ENCODE data around the gene CARD11. TPM values are rescaled to one million over a fixed set of nuclear protein-coding genes. Genes with fewer than 3 reads are reported as not detected.

The CARD11 gene
- total RNA-seq, 2 experiments from 2014 or later: 98.3 to 103 TPM

DNA sequence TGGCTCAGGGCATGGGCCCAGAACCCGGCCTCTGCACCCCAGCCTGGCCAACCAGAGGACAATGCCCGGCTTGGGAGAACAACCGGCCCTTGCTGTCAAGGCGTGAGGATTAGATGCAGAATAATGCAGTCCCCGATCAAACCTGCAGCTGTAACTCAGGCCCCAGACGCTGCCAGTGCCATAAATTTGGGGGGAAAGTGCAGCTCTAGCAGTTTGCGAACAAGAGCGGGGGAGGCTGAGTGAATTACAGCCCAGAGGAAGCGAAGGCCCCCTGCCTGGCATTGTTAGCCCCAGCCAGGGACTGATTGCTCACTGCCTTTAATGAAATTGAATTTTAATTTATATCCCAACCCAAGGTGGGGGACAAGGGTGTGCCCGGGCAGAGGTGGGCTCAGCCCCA lies 161.6 kb downstream of the CARD11 start:
- DNase-seq (no peak), ATAC-seq (no peak)
- Mint-ChIP-seq H3K9me3 (peaks cover 1% of the 10 kb centered on the region), H3K27me3 (no peaks in the 10 kb centered on the region), H3K4me3 (no peak overlapping the region), H3K36me3 (ENCODE audit: low read depth) (no peaks in the 10 kb centered on the region), H3K4me1 (ENCODE audit: low read depth) (peaks cover 19% of the 10 kb centered on the region), H3K27ac (no peak overlapping the region)
- CTCF ChIA-PET: no interaction called here
- POLR2A ChIA-PET: no interaction called here
- TF ChIP-seq, protein P1, sequence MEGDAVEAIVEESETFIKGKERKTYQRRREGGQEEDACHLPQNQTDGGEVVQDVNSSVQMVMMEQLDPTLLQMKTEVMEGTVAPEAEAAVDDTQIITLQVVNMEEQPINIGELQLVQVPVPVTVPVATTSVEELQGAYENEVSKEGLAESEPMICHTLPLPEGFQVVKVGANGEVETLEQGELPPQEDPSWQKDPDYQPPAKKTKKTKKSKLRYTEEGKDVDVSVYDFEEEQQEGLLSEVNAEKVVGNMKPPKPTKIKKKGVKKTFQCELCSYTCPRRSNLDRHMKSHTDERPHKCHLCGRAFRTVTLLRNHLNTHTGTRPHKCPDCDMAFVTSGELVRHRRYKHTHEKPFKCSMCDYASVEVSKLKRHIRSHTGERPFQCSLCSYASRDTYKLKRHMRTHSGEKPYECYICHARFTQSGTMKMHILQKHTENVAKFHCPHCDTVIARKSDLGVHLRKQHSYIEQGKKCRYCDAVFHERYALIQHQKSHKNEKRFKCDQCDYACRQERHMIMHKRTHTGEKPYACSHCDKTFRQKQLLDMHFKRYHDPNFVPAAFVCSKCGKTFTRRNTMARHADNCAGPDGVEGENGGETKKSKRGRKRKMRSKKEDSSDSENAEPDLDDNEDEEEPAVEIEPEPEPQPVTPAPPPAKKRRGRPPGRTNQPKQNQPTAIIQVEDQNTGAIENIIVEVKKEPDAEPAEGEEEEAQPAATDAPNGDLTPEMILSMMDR (IDR thresholded peaks at IDR 0.05): no peak
- intact Hi-C loops (cut with micrococcal nuclease): no loop called here

DNA sequence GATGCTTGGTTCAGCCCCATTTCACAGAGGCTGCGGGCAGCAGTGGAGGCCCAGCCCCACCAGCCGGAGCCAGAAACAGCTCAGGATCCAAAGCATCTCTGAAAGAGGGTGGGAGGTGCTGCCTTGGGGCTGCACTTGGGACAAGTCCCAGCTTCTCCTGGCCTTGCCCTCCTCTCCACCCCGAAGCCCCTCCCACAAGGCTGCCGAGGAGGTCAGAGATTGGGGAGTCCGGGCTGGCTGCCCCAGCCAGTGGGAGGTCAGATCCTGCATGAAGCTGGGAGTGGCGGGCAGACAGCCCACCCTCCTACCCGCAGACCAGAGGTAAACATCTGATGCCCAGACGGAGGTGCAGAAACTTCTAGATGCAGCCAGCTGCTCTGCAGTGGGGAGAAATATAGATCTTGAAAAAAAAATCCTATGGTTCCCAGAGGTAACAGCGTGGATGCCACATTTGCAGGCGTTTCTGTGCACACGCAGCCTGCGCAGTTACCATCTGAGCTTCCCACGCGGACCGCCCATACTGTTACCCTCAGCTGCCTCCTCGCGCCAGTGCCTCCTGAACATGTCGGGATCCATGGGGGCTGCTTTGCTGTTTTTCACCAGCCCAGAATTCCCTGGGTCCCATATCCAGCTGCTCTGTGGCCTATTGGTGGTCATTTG lies 162.7 kb downstream of the CARD11 start:
- H3K4me1 Mint-ChIP-seq (ENCODE audit: low read depth): peaks cover 17% of the 10 kb centered on the region

DNA sequence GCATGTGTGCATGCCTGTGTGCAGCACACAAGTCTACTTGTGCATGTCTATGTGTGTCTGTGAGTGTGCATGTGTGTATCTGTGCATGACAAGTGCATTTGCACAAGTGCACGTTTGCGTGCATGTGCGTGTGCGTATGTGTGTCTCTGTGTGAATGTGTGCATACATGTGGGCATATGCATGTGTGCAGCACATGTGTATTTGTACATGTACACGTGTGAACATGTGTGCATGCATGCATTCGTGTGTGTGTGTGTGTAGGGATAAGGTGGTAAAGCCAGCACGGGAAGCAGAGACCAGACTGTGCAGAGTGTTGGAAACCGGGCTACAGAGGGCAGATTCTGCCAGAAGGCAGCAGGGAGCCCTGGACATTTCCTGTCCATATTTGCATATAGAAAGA lies 163.6 kb downstream of the CARD11 start:
- intact Hi-C loops (cut with micrococcal nuclease): no loop called here
- TF ChIP-seq, protein P1 (IDR thresholded peaks at IDR 0.05): no peak
- peaks cover 19% of the 10 kb centered on the region for H3K4me1 Mint-ChIP-seq (ENCODE audit: low read depth)
- CTCF ChIA-PET: no interaction called here
- DNase-seq (no peak), ATAC-seq (no peak)
- H3K36me3 Mint-ChIP-seq (ENCODE audit: low read depth): no peaks in the 10 kb centered on the region
- H3K27ac Mint-ChIP-seq: no peak overlapping the region
- no peaks in the 10 kb centered on the region for H3K27me3 Mint-ChIP-seq
- POLR2A ChIA-PET: no interaction called here
- peaks cover 1% of the 10 kb centered on the region for H3K9me3 Mint-ChIP-seq
- H3K4me3 Mint-ChIP-seq: no peak overlapping the region

More for the DNA sequence above, 162.7 kb downstream of the CARD11 start:
- ChIA-PET CTCF (interaction anchor here (1.2 kb wide), 1 partner anchor 16 kb away, joined by 4 read pairs; no protein-coding TSS in a partner anchor), POLR2A (no interaction called here)
- TF ChIP-seq, protein P1 (IDR thresholded peaks at IDR 0.05): no peak
- no peaks in the 10 kb centered on the region for H3K36me3 Mint-ChIP-seq (ENCODE audit: low read depth)
- no peaks in the 10 kb centered on the region for H3K27me3 Mint-ChIP-seq
- H3K4me3 Mint-ChIP-seq: no peak overlapping the region
- DNase-seq (no peak), ATAC-seq (no peak)
- no peak overlapping the region for H3K27ac Mint-ChIP-seq
- peaks cover 1% of the 10 kb centered on the region for H3K9me3 Mint-ChIP-seq
- intact Hi-C loops (cut with micrococcal nuclease): no loop called here

DNA sequence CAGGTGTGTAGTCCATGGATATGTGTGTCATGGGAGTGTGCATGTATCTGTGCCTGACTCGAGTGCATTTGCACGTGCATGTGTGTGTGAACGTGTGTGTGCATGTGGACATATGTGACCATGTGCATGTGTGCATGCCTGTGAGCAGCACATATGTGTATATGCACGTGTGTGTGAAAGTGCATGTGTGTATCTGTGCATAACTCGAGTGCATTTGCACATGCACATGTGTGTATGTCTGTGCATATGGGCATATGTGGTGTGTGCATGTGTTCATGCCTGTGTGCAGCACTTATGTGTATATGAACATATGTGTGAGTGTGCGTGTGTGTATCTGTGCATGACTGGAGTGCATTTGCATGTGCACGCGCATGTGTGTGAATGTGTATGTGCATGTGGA lies 164.3 kb downstream of the CARD11 start:
- ATAC-seq (no peak), DNase-seq (no peak)
- intact Hi-C loops (cut with micrococcal nuclease): no loop called here
- H3K27me3 Mint-ChIP-seq: no peaks in the 10 kb centered on the region
- ChIA-PET CTCF (interaction anchor here (1.0 to 1.4 kb wide), 2 partner anchors 8 to 15 kb away, joined by 4 to 5 read pairs; no protein-coding TSS in a partner anchor), POLR2A (no interaction called here)
- TF ChIP-seq, protein P1 (IDR thresholded peaks at IDR 0.05): no peak
- peaks cover 1% of the 10 kb centered on the region for H3K9me3 Mint-ChIP-seq
- H3K36me3 Mint-ChIP-seq (ENCODE audit: low read depth): no peaks in the 10 kb centered on the region
- no peak overlapping the region for H3K4me3 Mint-ChIP-seq
- peak overlapping the region; percentile 30 for H3K27ac Mint-ChIP-seq
- peaks cover 19% of the 10 kb centered on the region for H3K4me1 Mint-ChIP-seq (ENCODE audit: low read depth)

DNA sequence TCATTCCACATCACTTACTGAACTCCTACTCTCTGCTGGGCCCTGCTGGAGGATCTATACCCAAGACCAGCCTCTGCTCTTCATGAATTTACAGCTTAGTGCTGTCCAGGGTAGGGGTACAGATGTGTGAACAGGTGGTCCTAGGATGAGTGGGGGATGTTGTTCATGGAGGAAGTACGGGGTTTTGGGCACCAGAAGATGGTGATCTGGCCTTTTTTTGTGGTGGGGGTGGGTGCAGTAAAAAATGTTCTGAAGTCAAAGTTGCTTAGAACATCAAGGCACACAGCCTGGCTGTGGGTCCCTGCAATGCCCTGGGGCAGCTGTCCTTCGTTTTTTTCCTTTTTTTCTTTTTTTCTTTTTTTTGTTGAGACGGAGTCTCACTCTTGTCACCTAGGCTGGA lies 165.4 kb downstream of the CARD11 start:
- H3K9me3 Mint-ChIP-seq: peaks cover 1% of the 10 kb centered on the region
- intact Hi-C loops (cut with micrococcal nuclease): no loop called here
- ChIA-PET CTCF (interaction anchor here (1.0 to 1.4 kb wide), 4 partner anchors 9 to 423 kb away, joined by 3 to 5 read pairs (median 4); partner anchors contain the start of gene SDK1), POLR2A (no interaction called here)
- DNase-seq: no peak
- TF ChIP-seq, protein P1 (IDR thresholded peaks at IDR 0.05): no peak
- no peaks in the 10 kb centered on the region for H3K36me3 Mint-ChIP-seq (ENCODE audit: low read depth)
- no peak overlapping the region for H3K27ac Mint-ChIP-seq
- peaks cover 20% of the 10 kb centered on the region for H3K4me1 Mint-ChIP-seq (ENCODE audit: low read depth)
- no peak for ATAC-seq
- no peak overlapping the region for H3K4me3 Mint-ChIP-seq
- no peaks in the 10 kb centered on the region for H3K27me3 Mint-ChIP-seq
